ENCODE measurements around the gene SETD1A. TPM values are rescaled to one million over a fixed set of nuclear protein-coding genes. Genes with fewer than 3 reads are reported as not detected.

Gene SETD1A
- polyA plus RNA-seq, 2 donors = 6.8 to 9.6 TPM

DNA sequence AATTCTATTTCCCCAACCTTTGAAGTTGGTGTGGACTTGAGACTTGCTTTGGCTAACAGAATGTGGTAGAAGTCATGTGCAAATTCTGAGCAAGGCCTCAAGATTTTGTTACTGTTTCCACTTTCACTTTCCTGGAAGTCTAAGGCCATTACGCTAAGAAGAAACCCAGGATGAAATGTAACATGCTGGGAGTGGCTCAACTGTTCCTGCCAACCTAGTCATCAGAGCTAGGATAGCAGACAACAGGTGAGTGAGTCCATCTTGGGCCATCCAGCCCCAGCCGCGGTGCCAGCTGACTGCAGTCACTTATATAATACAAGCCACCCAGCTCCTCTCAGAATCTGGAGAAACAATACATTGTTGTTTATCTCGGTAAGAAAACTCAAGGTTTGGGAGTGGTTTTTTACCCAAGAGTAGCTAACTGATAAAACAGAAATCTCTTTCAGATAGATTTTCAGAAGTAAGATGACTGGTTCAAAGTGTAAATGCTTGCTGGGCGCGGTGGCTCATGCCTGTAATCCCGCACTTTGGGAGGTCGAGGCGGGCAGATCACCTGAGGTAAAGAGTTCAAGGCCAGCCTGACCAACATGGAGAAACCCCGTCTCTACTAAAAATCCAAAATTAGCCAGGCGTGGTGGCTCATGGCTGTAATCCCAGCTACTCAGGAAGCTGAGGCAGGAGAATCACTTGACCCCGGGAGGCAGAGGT lies 65.1 kb downstream of the SETD1A start:
- H3K4me3 ChIP-seq (ENCODE audit: low read depth in 1 of 2, low read length in 2 of 2) = no peak overlapping the region
- no peaks in the 10 kb centered on the region for H3K4me1 ChIP-seq (ENCODE audit: control insufficient read depth in 2 of 2, insufficient read depth in 2 of 2, low read length in 1 of 2)
- no peaks in the 10 kb centered on the region for H3K9me3 ChIP-seq (ENCODE audit: control insufficient read depth in 2 of 2, insufficient read depth in 1 of 2, low read depth in 1 of 2, low read length in 1 of 2)
- no peak overlapping the region for H3K27ac ChIP-seq (ENCODE audit: low read depth in 2 of 2, low read length in 1 of 2)
- no peaks in the 10 kb centered on the region for H3K36me3 ChIP-seq (ENCODE audit: control insufficient read depth in 2 of 2, insufficient read depth in 2 of 2, low read length in 1 of 2)
- 73% methylated on average over 12 of the region's 12 CpGs for WGBS, 2 donors
- no peaks in the 10 kb centered on the region for H3K27me3 ChIP-seq (ENCODE audit: control insufficient read depth in 1 of 2, insufficient read depth in 2 of 2, low read length in 2 of 2)

DNA sequence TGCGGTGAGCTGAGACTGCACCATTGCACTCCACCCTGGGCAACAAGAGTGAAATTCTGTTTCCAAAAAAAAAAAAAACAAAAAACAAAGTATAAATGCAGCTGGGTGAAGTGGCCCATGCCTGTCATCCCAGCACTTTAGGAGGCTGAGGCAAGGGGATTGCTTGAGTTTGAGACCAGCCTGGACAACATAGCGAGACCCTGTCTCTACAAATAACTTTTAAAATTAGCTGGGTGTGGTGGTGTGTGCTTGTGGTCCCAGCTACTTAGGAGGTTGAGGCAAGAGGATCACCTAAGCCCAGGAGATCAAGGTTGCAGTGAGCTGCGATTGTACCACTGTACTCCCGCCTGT lies 65.7 kb downstream of the SETD1A start:
- H3K4me1 ChIP-seq (ENCODE audit: control insufficient read depth in 2 of 2, insufficient read depth in 2 of 2, low read length in 1 of 2) = no peaks in the 10 kb centered on the region
- H3K27ac ChIP-seq (ENCODE audit: low read depth in 2 of 2, low read length in 1 of 2) = no peak overlapping the region
- no peaks in the 10 kb centered on the region for H3K27me3 ChIP-seq (ENCODE audit: control insufficient read depth in 1 of 2, insufficient read depth in 2 of 2, low read length in 2 of 2)
- 93 to 94% methylated on average over 4 of the region's 4 CpGs for WGBS, 2 donors
- no peaks in the 10 kb centered on the region for H3K9me3 ChIP-seq (ENCODE audit: control insufficient read depth in 2 of 2, insufficient read depth in 1 of 2, low read depth in 1 of 2, low read length in 1 of 2)
- H3K4me3 ChIP-seq (ENCODE audit: low read depth in 1 of 2, low read length in 2 of 2) = no peak overlapping the region
- H3K36me3 ChIP-seq (ENCODE audit: control insufficient read depth in 2 of 2, insufficient read depth in 2 of 2, low read length in 1 of 2) = no peaks in the 10 kb centered on the region

DNA sequence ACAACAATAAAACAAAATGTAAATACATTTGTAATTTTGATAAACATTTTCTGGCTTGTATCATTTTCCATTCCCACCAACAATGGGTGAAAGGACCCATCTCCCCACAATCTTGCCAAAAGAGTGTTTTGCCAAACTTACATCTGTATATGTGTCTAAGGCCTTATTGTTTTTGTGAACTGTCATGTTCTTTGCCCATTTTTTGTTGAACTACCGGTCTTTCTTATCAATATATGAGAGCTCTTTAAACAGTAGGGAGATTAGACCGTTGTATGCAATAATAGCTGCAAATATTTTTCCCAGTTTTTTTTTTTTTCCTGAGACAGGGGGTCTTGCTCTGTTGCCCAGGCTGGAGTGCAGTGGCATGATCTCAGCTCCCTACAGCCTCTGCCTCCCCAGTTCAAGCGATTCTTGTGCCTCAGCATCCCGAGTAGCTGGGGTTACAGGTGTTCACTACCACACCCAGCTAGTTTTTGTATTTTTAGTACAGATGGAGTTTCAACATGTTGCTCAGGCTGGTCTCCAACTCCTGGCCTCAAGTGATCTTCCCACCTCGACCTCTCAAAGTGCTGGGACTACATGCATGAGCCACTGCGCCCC lies 66.2 kb downstream of the SETD1A start:
- Histone ChIP-seq H3K4me3 (ENCODE audit: low read depth in 1 of 2, low read length in 2 of 2) (no peak overlapping the region), H3K4me1 (ENCODE audit: control insufficient read depth in 2 of 2, insufficient read depth in 2 of 2, low read length in 1 of 2) (no peaks in the 10 kb centered on the region), H3K9me3 (ENCODE audit: control insufficient read depth in 2 of 2, insufficient read depth in 1 of 2, low read depth in 1 of 2, low read length in 1 of 2) (no peaks in the 10 kb centered on the region), H3K27ac (ENCODE audit: low read depth in 2 of 2, low read length in 1 of 2) (no peak overlapping the region), H3K36me3 (ENCODE audit: control insufficient read depth in 2 of 2, insufficient read depth in 2 of 2, low read length in 1 of 2) (no peaks in the 10 kb centered on the region), H3K27me3 (ENCODE audit: control insufficient read depth in 1 of 2, insufficient read depth in 2 of 2, low read length in 2 of 2) (no peaks in the 10 kb centered on the region)
- 56 to 63% methylated on average over 6 of the region's 6 CpGs for WGBS, 2 donors

DNA sequence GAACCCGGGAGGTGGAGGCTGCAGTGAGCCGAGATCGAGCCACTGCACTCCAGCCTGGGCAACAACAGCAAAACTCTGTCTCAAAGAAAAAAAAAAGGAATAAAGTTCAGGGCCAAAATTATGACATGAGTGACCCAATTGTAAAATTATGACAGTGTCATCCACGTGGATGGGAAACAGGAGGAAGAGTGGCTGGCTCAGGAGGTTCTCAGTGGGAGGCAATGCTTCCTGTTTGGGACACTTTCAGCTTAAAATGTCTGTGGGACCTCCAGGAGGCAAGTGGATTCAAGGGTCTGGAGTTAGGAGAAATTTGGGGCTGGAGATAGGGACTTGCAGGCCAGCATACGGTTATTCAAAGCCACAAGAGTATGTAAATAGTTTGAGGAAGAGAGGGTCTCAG lies 67.8 kb downstream of the SETD1A start:
- Histone ChIP-seq H3K4me3 (ENCODE audit: low read depth in 1 of 2, low read length in 2 of 2) (no peak overlapping the region), H3K27me3 (ENCODE audit: control insufficient read depth in 1 of 2, insufficient read depth in 2 of 2, low read length in 2 of 2) (no peaks in the 10 kb centered on the region), H3K9me3 (ENCODE audit: control insufficient read depth in 2 of 2, insufficient read depth in 1 of 2, low read depth in 1 of 2, low read length in 1 of 2) (no peaks in the 10 kb centered on the region), H3K27ac (ENCODE audit: low read depth in 2 of 2, low read length in 1 of 2) (no peak overlapping the region), H3K4me1 (ENCODE audit: control insufficient read depth in 2 of 2, insufficient read depth in 2 of 2, low read length in 1 of 2) (no peaks in the 10 kb centered on the region), H3K36me3 (ENCODE audit: control insufficient read depth in 2 of 2, insufficient read depth in 2 of 2, low read length in 1 of 2) (no peaks in the 10 kb centered on the region)
- WGBS, 2 donors = 84 to 85% methylated on average over 5 of the region's 5 CpGs

DNA sequence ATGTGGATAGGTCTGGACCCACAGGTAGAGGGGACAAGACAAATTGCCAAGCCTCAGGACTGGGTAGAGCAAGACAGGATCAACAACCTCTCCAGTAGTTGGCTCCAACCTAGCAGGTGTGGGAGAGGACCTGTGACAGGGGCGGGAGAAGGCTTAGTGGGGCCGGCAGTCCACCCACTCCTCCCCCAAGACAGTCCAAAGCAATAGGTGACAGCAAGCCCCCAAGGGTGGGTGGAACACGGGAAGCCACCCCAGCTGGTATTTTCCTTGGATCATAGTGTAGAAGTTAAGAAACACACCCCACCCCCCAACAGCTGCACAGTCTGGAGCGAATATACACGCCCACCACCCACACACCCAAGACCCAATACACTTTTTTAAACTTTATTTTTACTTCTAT lies 71.7 kb downstream of the SETD1A start:
- Histone ChIP-seq H3K4me1 (ENCODE audit: control insufficient read depth in 2 of 2, insufficient read depth in 2 of 2, low read length in 1 of 2) (peaks cover 0 to 3% of the 10 kb centered on the region in 2 donors), H3K27me3 (ENCODE audit: control insufficient read depth in 1 of 2, insufficient read depth in 2 of 2, low read length in 2 of 2) (no peaks in the 10 kb centered on the region), H3K4me3 (ENCODE audit: low read depth in 1 of 2, low read length in 2 of 2) (no peak overlapping the region), H3K36me3 (ENCODE audit: control insufficient read depth in 2 of 2, insufficient read depth in 2 of 2, low read length in 1 of 2) (no peaks in the 10 kb centered on the region), H3K9me3 (ENCODE audit: control insufficient read depth in 2 of 2, insufficient read depth in 1 of 2, low read depth in 1 of 2, low read length in 1 of 2) (no peaks in the 10 kb centered on the region), H3K27ac (ENCODE audit: low read depth in 2 of 2, low read length in 1 of 2) (no peak overlapping the region)
- 72 to 82% methylated on average over 5 of the region's 5 CpGs for WGBS, 2 donors

DNA sequence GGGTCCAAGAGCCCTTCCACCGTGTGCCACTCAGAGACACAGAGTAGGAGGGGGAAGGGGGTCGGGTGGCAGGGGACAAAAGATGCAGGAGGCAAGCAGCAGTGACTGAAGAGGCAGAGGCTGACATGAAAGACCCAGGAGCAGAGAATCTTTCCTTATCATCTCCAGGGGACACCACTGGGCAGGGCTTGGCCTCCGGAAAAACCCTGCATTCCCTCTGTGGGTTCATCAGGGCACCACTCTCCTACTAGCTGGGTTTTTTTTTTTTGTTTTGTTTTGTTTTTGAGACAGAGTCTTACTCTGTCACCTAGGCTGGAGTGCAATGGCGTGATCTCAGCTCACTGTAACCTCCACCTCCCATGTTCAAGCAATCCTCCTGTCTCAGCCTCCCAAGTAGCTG lies 73.7 kb downstream of the SETD1A start:
- H3K27me3 ChIP-seq (ENCODE audit: control insufficient read depth in 1 of 2, insufficient read depth in 2 of 2, low read length in 2 of 2) = no peaks in the 10 kb centered on the region
- H3K4me3 ChIP-seq (ENCODE audit: low read depth in 1 of 2, low read length in 2 of 2) = no peak overlapping the region
- H3K36me3 ChIP-seq (ENCODE audit: control insufficient read depth in 2 of 2, insufficient read depth in 2 of 2, low read length in 1 of 2) = no peaks in the 10 kb centered on the region
- peaks cover 3 to 5% of the 10 kb centered on the region in 2 donors for H3K4me1 ChIP-seq (ENCODE audit: control insufficient read depth in 2 of 2, insufficient read depth in 2 of 2, low read length in 1 of 2)
- H3K9me3 ChIP-seq (ENCODE audit: control insufficient read depth in 2 of 2, insufficient read depth in 1 of 2, low read depth in 1 of 2, low read length in 1 of 2) = no peaks in the 10 kb centered on the region
- no peak overlapping the region for H3K27ac ChIP-seq (ENCODE audit: low read depth in 2 of 2, low read length in 1 of 2)
- WGBS, 2 donors = 84% methylated on average over 4 of the region's 4 CpGs

DNA sequence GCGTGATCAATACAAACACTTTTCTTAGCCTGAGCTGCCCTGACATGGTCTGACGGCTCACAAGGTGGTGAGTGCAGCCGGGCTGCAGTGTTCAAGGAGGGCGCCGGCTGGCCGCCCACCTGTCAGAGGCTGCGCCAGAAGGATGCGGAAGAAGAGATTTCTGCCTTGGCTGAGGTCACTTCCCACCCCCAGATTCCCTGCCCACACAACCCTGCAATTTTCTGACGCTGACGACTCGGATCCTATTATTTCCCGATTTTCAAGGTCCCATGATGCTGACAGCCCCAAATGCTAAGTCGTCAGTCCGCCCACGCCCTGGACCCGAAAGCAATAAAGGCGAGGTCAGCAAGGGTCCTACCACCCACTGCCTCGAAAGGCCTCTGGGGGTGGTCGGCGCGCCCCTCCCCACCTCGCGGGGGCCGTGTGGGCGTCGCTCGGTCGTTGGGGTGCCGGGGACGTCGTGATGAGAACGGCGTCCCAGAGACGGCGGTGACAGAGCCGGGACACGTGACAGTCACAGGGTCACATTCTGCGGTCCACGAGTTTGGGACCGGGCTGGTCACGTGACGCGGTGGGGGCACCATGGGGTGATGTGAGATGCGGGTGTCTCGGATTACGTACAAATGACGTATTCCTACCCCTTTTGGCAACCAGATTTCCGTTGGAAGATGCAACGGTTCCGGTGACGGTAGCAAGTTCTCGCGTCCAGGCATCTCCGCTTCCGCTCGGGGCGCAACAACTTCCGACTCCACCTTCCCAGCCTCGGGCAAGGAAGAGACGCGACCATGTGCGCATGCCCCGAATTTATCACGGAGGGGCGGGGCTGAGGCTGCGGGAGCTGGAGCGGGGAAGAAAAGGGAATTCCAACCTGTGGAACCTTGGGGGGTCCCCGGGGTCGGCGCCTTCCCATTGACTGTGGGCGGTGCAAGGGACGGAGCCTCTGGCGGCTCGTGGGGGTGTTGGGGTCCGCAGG lies 75.5 kb downstream of the SETD1A start, which contains the start of gene STX4:
STX4 (plus strand) TSS at position 823 of the 973 bp plus-strand sequence. CDS start 248 bp downstream, outside the sequence.
- peak within 1 kb of the TSS; percentile 92 to 97 for H3K4me3 ChIP-seq (ENCODE audit: low read depth in 1 of 2, low read length in 2 of 2)
- H3K27ac ChIP-seq (ENCODE audit: low read depth in 2 of 2, low read length in 1 of 2) = peak within 1 kb of the TSS; percentile 87 to 89
- peaks cover 4% of the 10 kb centered on the region in 2 donors for H3K36me3 ChIP-seq (ENCODE audit: control insufficient read depth in 2 of 2, insufficient read depth in 2 of 2, low read length in 1 of 2)
- 0 to 1% methylated on average over 75 of the region's 75 CpGs for WGBS, 2 donors
- no peaks in the 10 kb centered on the region for H3K9me3 ChIP-seq (ENCODE audit: control insufficient read depth in 2 of 2, insufficient read depth in 1 of 2, low read depth in 1 of 2, low read length in 1 of 2)
- peaks cover 3 to 5% of the 10 kb centered on the region in 2 donors for H3K4me1 ChIP-seq (ENCODE audit: control insufficient read depth in 2 of 2, insufficient read depth in 2 of 2, low read length in 1 of 2)
- H3K27me3 ChIP-seq (ENCODE audit: control insufficient read depth in 1 of 2, insufficient read depth in 2 of 2, low read length in 2 of 2) = no peaks in the 10 kb centered on the region

DNA sequence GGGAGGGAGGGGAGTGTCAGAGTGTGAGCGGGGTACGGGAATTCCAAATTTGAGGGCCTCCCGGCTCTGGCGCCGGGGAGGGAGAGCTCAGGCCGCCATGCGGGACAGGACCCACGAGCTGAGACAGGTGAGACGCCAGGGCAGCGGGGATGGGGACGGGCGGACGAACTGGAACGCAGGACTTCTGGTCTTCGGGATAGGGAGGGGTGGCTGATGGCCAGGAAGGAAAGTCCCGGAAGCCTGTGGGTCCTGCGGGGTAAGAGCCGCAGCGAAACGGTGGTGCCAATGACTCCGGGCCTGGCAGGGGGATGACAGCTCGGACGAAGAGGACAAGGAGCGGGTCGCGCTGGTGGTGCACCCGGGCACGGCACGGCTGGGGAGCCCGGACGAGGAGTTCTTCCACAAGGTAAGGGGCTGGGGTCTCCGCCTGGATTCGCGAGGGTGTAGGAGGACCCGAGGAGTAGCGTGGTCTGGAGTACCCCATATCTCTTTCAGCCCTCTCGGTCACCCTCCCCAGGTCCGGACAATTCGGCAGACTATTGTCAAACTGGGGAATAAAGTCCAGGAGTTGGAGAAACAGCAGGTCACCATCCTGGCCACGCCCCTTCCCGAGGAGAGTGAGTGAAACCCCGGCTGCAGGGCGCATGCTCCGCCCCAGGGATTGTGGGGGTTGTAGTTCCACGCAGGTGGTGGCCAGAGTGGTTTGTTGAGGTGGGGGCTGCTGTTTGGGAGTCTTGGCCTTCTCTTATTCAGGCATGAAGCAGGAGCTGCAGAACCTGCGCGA lies 76.3 kb downstream of the SETD1A start:
- H3K27ac ChIP-seq (ENCODE audit: low read depth in 2 of 2, low read length in 1 of 2) = peak overlapping the region; percentile 87 to 89
- WGBS, 2 donors = 0 to 1% methylated on average over 47 of the region's 47 CpGs
- no peaks in the 10 kb centered on the region for H3K27me3 ChIP-seq (ENCODE audit: control insufficient read depth in 1 of 2, insufficient read depth in 2 of 2, low read length in 2 of 2)
- H3K9me3 ChIP-seq (ENCODE audit: control insufficient read depth in 2 of 2, insufficient read depth in 1 of 2, low read depth in 1 of 2, low read length in 1 of 2) = no peaks in the 10 kb centered on the region
- H3K4me3 ChIP-seq (ENCODE audit: low read depth in 1 of 2, low read length in 2 of 2) = peak overlapping the region; percentile 92 to 97
- peaks cover 5 to 13% of the 10 kb centered on the region in 2 donors for H3K36me3 ChIP-seq (ENCODE audit: control insufficient read depth in 2 of 2, insufficient read depth in 2 of 2, low read length in 1 of 2)
- H3K4me1 ChIP-seq (ENCODE audit: control insufficient read depth in 2 of 2, insufficient read depth in 2 of 2, low read length in 1 of 2) = peaks cover 3 to 5% of the 10 kb centered on the region in 2 donors
